ENCODE measurements around the gene WDR70.
"Not testable (repeated sequence)": the region's sequence is repeated elsewhere in the genome, so short reads cannot be mapped to it uniquely, and the experiment has no call there.

Gene WDR70

DNA sequence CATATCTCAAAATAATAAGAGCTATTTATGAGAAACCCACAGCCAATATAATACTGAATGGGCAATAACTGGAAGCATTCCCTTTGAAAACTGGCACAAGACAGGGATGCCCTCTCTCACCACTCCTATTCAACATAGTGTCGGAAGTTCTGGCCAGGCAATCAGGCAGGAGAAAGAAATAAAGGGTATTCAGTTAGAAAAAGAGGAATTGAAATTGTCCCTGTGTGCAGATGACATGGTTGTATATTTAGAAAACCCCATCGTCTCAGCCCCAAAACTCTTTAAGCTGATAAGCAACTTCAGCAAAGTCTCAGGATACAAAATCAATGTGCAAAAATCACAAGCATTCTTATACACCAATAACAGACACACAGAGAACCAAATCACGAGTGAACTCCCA is 66.7 kb downstream of the WDR70 start:
- in situ Hi-C loops (cut with HindIII; ENCODE audit: low pct_ligation_motif_present, low pct_unique_long_range_greater_than_20kb, low sequenced_read_pairs); DNase-seq: not testable (repeated sequence)

DNA sequence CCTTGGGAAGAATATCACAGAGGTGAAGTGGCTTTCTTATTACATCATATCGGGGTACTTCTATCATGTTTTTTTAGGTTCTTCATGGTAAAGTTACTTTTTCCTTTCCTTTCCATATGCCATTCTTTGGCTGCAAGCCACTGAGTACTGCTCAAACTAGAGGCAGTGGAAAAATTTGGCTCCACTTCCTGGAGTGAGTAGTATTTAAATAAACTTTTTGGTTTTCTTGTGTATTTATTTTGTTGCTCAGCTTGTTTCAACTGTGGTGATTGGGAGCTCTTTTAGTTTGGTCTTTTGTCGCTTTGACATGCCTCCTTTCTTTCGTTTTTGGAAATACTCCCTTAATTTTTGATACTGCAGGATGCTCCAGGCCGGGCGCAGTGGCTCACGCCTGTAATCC is 69.8 kb downstream of the WDR70 start:
- in situ Hi-C loops (cut with HindIII; ENCODE audit: low pct_ligation_motif_present, low pct_unique_long_range_greater_than_20kb, low sequenced_read_pairs): no loop called here
- no peak for DNase-seq

DNA sequence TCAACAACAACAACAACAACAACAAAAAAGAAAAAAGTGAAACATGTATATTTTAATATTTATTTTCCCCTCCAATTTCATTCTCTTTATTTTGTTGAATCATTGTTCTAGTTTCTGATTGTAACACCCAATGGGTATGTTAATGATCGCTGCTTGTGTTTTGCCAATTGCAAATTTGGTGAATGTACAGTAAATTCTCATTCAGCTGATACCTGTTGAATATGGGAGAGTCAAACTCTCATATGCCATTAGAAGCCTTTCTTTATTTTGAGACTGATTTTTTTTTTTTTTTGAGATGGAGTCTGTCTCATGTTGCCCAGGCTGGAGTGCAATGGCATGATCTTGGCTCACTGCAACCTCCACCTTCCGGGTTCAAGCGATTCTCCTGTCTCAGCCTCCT is 72.9 kb downstream of the WDR70 start:
- in situ Hi-C loops (cut with HindIII; ENCODE audit: low pct_ligation_motif_present, low pct_unique_long_range_greater_than_20kb, low sequenced_read_pairs); DNase-seq: not testable (repeated sequence)

DNA sequence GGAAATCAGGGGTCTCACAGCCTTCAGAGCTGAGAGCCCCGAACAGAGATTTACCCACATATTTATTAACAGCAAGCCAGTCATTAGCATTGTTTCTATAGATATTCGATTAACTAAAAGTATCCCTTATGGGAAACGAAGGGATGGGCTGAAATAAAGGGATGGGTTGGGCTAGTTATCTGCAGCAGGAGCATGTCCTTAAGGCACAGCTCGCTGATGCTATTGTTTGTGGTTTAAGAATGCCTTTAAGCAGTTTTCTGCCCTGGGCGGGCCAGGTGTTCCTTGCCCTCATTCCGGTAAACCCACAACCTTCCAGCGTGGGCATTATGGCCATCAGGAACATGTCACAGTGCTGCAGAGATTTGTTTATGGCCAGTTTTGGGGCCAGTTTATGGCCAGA is 74.1 kb downstream of the WDR70 start:
- in situ Hi-C loops (cut with HindIII; ENCODE audit: low pct_ligation_motif_present, low pct_unique_long_range_greater_than_20kb, low sequenced_read_pairs); DNase-seq: not testable (repeated sequence)

DNA sequence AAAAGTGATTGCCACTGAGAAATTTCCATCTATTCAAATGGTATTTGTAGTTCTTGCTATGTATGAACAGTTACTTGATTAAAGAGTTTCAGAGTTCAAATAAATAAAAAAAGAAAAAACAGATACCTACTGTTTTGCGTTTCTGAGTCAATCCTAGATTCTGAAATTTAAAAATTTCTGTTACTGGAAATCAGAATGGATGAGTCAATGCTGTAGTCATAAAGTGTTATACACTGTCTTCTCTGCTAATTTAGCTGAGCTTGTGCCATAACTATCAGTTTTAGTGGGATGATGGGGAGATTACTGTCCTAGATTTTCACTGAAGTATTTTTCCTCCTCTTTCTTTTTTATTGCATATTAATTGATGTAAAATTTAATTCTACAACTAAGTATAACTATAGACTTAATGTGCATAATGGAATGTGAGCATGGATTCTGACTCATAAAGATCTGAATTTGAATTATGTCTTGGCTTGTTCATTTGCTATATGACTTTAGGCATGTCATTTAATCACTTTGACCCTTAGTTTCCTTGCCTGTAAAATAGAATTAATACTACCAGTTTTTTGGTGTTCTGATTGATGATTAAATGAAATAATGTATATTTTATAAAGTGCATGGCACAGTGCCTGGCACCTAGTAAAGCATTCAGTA is 75.4 kb downstream of the WDR70 start:
- DNase-seq: not testable (repeated sequence)

DNA sequence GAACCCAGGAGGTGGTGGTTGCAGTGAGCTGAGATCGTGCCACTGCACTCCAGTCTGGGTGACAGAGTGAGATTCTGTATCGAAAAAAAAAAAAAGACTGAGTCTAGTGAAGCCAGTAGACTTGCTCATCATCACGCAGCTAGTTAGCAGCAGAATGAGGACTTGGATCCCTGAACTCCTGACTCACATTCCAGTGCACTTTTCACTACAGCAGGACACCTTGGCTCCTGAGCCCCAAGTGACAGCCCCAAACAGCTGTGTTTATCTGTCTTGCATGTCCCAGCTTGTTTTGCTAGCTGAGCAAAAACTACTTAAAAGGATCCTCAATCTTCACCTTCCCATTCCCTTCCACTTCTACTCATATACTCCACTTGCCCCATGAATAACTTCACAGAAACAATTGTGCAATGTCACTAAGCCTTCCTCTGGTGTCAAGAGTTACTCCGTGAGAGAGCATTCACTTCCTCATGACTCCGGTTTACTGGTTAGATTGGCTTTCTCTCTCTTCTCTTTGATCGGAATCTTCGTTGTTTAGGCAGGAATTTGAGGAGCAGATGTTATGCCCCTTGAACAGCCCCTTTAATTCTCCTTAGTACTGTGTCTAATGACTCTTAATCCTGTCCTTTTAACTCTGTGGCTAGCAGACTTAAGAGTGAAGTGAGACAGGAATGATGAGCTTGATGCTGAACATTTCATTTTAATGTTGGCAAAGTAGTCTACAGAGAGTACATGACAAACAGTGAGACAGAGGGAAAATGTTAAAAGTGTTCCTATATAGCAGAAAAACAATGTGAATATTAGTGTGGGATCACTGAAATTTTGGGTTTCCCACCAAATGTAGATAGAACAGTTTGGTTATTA is 84.3 kb downstream of the WDR70 start:
- DNase-seq; in situ Hi-C loops (cut with HindIII; ENCODE audit: low pct_ligation_motif_present, low pct_unique_long_range_greater_than_20kb, low sequenced_read_pairs): not testable (repeated sequence)

More for the DNA sequence above, 75.4 kb downstream of the WDR70 start:
- in situ Hi-C loops (cut with HindIII; ENCODE audit: low pct_ligation_motif_present, low pct_unique_long_range_greater_than_20kb, low sequenced_read_pairs): not testable (repeated sequence)

DNA sequence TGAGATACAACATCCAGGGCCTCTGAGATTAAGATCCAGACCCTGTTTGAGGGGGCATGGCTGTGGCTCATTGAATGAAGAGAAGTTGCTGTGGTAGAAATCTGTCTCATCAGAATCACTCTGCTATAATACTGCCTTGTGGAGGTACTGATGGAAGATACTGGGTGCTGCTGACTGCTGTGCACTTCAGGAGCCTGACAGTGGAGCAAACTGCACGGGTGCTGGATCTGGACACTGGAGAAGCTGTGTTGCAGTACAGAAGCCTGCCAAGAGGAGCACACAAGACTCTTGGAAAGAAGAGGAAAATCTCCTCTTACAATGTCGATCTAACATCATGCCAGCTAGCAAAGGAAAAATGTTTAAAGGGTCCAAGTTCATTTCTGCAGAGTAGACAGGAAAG is 85.5 kb downstream of the WDR70 start:
- in situ Hi-C loops (cut with HindIII; ENCODE audit: low pct_ligation_motif_present, low pct_unique_long_range_greater_than_20kb, low sequenced_read_pairs); DNase-seq: not testable (repeated sequence)

DNA sequence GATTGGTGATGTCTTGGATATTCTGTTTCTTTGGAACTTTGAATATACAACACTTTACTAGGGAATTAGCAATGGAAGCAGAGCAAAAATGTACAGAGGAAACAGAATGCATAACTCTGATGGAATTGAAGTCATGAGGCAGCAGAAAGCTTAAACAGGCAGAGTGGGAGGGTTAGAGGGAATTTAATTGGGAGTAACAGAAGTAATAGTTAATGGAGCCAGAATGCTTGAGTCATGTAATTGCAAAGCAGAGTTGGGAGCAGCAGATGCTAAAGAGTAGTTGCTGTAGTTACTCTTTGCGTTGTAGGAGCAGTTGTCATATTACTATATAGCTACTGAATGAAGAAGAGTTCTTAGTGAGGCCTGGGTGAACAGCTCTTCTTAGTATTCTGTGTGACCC is 90.3 kb downstream of the WDR70 start:
- in situ Hi-C loops (cut with HindIII; ENCODE audit: low pct_ligation_motif_present, low pct_unique_long_range_greater_than_20kb, low sequenced_read_pairs): not testable (repeated sequence)

DNA sequence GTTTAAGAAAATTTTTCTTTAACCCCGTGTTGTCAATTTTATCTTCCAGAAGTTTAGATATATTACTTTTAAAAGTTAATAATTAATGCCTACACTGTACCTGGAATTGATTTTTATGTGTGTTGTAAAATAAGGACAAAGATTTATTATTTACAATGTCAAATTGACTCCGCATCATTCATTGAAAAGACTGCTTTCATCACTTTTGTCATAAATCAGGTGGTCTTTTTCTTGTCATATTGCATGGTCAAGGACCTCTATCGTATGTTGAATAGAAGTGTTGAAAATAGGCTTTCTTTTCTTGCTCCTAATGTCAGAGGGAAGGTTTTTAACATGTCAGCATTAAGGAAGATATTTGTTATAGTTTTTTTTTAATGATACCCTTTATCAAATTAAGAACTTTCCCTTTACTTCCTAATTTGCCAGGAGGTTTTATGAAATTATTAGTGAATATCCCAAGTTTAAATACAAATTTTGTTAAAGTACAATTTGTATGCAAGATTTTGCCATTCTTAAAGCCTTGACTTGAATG is 92.6 kb downstream of the WDR70 start:
- in situ Hi-C loops (cut with HindIII; ENCODE audit: low pct_ligation_motif_present, low pct_unique_long_range_greater_than_20kb, low sequenced_read_pairs): no loop called here
- DNase-seq: no peak

More for the DNA sequence above, 90.3 kb downstream of the WDR70 start:
- not testable (repeated sequence) for DNase-seq

DNA sequence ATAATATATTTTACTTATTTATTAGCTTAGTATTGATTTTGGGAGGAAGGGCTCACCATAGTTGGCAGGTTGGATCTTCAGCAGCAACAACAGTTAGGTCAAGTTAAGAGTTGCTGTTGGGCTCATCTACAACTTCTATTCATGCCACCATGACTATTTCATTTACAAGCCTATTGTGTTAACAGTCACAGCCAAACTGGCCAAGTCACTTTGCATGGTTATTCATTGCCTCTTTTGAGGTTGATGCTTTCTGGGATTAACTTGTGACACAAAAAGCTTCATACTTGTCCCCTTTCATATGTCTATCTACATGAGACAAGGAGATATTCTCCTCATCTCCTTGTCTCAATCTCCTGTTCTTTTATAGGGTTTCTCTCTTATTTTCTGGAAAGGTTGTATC is 98.3 kb downstream of the WDR70 start:
- DNase-seq: no peak
- in situ Hi-C loops (cut with HindIII; ENCODE audit: low pct_ligation_motif_present, low pct_unique_long_range_greater_than_20kb, low sequenced_read_pairs): no loop called here

DNA sequence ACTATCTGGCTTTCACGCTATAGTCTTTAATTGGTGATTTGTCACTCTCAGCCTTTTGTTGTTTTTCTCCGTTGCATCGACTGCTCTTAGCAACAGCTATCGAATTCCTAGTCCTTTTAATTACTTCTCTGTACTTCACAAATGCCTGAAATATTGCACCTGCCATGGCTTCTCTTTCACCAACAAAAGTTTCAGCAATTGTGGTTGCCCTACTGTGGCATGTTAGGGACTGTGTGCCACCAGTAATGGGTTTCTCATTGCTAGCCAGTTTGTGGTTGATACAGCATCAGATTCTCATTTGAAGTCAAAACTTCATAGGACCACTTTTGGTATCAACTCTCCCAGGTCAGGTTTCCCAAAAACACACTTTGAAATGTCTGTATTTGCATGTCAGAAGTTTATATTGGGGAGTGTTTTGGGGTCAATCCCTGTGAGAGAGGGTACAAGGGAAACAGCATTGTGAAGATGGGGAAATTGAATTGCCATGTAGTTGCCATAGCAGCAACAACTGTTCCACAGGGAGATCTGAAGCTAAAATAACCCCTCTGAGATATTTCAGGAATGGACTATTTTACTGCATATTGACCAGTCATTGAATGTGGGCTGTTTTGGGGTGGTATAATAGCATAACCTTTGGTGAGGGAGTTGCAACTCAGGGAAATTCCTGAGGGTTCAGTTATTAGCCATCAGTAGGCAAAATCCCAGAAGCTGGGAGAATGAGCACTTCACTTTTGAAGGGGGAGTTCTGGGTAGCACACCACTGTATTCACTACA is 99.2 kb downstream of the WDR70 start:
- in situ Hi-C loops (cut with HindIII; ENCODE audit: low pct_ligation_motif_present, low pct_unique_long_range_greater_than_20kb, low sequenced_read_pairs): no loop called here

DNA sequence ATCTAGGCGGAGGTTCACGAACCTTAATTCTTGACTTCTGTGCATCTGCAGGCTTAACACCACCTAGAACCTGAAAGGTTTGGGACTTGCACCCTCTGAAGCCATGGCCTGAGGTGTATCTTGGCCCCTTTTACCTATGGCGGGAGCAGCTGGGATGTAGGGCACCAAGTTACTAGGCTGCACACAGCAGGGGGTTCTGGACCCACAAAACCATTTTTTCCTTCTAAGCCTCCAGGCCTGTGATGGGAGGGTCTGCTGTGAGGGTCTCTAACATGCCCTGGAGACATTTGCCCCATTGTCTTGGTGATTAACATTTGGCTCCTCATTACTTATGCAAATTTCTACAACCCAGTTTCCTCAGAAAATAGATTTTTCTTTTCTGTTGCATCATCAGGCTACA is 102.3 kb downstream of the WDR70 start:
- in situ Hi-C loops (cut with HindIII; ENCODE audit: low pct_ligation_motif_present, low pct_unique_long_range_greater_than_20kb, low sequenced_read_pairs); DNase-seq: not testable (repeated sequence)

More for the DNA sequence above, 99.2 kb downstream of the WDR70 start:
- DNase-seq: no peak

DNA sequence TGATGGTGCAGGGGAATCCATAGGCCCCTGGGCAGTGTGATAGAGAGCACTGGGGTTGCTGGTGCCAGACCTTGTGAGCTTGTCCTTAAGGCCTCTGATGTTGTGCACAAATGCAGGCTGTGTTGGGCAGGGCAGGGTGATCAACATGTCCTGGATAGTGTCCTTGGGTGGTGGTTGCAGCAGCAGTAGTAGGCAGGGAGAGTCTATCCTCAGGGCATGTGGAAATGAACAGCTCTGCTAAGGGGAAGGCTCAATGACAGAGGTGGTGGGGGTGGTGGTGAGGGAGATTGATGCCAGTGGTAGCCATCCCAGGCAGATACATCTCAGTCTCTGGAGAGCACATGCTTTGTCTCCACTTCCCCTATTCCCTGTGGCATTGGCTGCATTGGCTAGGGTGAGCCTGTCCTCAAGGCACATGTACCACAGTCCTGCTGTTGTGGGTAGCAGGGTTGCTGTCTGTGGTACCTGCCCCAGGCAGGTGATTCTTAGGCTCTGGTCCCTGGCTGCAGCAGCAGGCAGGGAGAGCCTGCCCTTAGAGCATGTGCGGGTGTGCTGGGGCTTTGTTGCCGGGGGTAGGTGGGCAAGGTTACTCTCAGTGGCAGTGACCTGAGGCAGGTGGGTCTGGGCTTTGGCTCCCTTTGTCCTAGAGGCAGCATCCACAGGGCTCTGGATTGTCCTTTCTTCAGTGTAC is 111.1 kb downstream of the WDR70 start:
- in situ Hi-C loops (cut with HindIII; ENCODE audit: low pct_ligation_motif_present, low pct_unique_long_range_greater_than_20kb, low sequenced_read_pairs): no loop called here
- DNase-seq: no peak

DNA sequence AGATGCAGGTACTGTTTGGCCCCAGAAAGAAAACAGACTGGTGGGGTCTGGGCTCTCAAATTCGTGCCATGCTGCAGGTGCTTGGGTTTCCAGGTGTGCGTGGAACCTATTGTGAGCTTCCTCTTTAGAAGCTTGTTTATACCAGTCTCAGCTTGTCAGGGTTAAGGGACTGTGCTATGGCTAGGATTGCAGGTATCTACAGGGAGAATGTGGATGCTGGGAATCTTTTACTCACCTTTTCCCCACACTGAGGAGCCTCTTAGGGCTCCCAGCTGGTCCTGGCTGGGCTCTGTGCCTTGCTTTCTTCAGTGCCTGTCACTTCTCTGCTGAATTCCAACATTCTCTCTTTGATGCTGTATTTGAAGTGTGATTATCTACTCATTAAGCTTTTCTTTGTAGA is 111.8 kb downstream of the WDR70 start:
- no peak for DNase-seq
- in situ Hi-C loops (cut with HindIII; ENCODE audit: low pct_ligation_motif_present, low pct_unique_long_range_greater_than_20kb, low sequenced_read_pairs): no loop called here

DNA sequence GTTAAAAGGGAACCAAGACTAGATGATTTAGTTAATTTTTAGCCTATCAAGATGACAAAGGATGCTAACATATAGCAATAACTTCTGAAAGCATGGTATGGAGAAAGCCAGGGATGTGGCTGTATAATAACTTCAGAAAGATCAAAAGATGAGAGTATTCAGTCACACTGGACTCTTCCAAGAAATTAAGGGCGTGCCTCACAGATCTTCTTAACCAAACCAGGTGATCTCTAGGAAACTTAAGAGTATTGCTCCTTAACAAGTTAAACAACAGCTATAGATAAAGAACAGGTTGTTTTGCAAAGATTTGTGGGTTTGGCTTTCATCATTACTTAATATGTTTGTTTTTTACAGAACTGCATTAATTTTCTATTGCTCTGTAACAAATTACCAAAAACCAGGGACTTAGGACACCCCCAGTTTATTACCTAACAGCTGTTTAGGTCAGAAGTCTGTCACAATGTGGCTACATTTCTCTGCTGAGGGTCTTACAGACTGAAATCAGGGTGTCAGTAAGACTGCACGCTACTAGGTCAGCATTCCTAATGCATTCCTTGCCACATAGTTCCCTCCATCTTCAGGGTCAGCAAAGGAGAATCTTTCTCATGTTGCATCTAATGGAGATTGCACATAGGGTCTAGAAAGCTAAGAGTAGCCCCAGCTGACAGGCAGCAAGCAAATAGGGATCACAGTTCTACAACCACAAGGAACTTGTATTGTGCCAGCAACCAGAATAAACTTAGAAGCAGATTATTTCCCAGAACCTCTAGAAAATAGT is 113.8 kb downstream of the WDR70 start:
- in situ Hi-C loops (cut with HindIII; ENCODE audit: low pct_ligation_motif_present, low pct_unique_long_range_greater_than_20kb, low sequenced_read_pairs): no loop called here
- no peak for DNase-seq

DNA sequence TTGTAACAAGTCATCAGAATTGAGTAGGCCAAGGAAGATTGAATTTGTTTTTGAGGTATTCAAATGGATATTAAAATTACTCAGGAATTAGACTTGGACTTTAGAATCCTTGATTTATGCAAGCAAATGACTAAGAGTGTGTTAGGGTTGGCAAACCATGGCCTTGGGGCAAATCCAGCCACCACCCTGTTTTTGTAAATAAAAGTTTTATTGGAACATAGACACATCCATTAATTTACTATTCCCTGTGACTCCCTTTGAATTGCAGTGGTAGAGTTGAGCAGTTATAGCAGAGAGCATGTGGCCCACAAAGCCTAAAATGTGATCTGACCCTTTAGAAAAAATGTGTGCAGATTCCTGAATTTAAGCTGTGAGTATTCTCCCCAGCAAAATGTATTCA is 115.6 kb downstream of the WDR70 start:
- no peak for DNase-seq
- in situ Hi-C loops (cut with HindIII; ENCODE audit: low pct_ligation_motif_present, low pct_unique_long_range_greater_than_20kb, low sequenced_read_pairs): no loop called here

DNA sequence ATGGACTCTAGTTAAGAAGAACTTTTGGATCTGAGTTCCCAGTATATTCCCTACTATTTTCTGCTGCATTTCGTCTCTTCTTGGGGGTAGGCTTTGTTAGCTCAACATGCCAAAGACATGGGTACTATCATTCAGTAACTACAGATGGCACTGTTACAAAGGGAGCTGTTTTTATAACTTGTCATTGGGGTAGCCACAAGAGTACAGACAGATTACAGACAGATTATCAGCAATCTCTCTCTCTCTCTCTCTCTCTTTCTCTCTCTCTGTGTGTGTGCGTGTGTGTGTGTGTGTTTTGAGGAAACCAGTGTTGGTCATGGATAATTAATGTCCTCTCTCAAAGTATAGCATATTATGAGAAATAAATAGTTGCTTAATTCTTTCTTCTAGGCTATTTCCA is 116.1 kb downstream of the WDR70 start:
- in situ Hi-C loops (cut with HindIII; ENCODE audit: low pct_ligation_motif_present, low pct_unique_long_range_greater_than_20kb, low sequenced_read_pairs): no loop called here
- DNase-seq: peak; percentile 31
